Liver (tissue), 9 donors: Measurements from ENCODE around the gene RPS6KA3. TPM values are rescaled to one million over a fixed set of nuclear protein-coding genes. Genes with fewer than 3 reads are reported as not detected.

ENCODE experiments used
- DNase-seq: peaks from one replicate; pipeline ENCODE4 v3.0.0-alpha.2; 2017; ENCODE audit warnings: low spot score
- H3K27ac ChIP-seq, 2 donors: one replicate each; pipeline ENCODE4 v1.7.0; 2013; ENCODE audit warnings: inconsistent platforms in 2 of 2, low read length in 2 of 2, control low read depth in 1 of 2, low read depth in 1 of 2, mild to moderate bottlenecking in 1 of 2
- H3K27me3 ChIP-seq, 4 donors: one replicate each; pipeline versions ENCODE4 v1.6.1 to v1.7.0; 2013; ENCODE audit warnings: low read length in 3 of 4, inconsistent platforms in 1 of 4, mild to moderate bottlenecking in 1 of 4, moderate library complexity in 1 of 4; ENCODE audit not compliant: control insufficient read depth in 4 of 4, insufficient read depth in 4 of 4
- H3K36me3 ChIP-seq, 4 donors: one replicate each; pipeline versions ENCODE4 v1.6.1 to v1.7.0; 2013; ENCODE audit warnings: low read length in 3 of 4, mild to moderate bottlenecking in 3 of 4, low read depth in 1 of 4, moderate library complexity in 1 of 4; ENCODE audit not compliant: control insufficient read depth in 4 of 4, insufficient read depth in 3 of 4
- H3K4me1 ChIP-seq, 4 donors: one replicate each; pipeline versions ENCODE4 v1.6.1 to v1.7.0; 2013; ENCODE audit warnings: low read length in 3 of 4, mild to moderate bottlenecking in 3 of 4, moderate library complexity in 1 of 4; ENCODE audit not compliant: control insufficient read depth in 4 of 4, insufficient read depth in 4 of 4
- H3K4me3 ChIP-seq, 3 donors: one replicate each; pipeline versions ENCODE4 v1.6.1 to v1.7.0; 2013; ENCODE audit warnings: low read length in 3 of 3, control low read depth in 1 of 3, low read depth in 1 of 3, mild to moderate bottlenecking in 1 of 3
- H3K9ac ChIP-seq, 2 donors: one replicate each; pipeline ENCODE4 v1.7.0; 2013; ENCODE audit warnings: low read length in 2 of 2, mild to moderate bottlenecking in 2 of 2, moderate library complexity in 2 of 2, control low read depth in 1 of 2, low read depth in 1 of 2
- H3K9me3 ChIP-seq, 4 donors: one replicate each; pipeline versions ENCODE4 v1.6.1 to v1.7.0; 2013; ENCODE audit warnings: low read length in 3 of 4; ENCODE audit not compliant: control insufficient read depth in 4 of 4
- EGR1 ChIP-seq, 2 donors: IDR thresholded peaks; 2 replicates each; pipeline ENCODE4 v1.6.1; 2016 to 2018; ENCODE audit warnings: antibody characterized with exemption in 2 of 2, low read depth in 2 of 2
- FOXA1 ChIP-seq: IDR thresholded peaks from 2 replicates; pipeline ENCODE4 v1.6.1; 2016; ENCODE audit warnings: antibody characterized with exemption
- FOXA2 ChIP-seq: IDR thresholded peaks from 2 replicates; pipeline ENCODE4 v1.6.1; 2016; ENCODE audit warnings: antibody characterized with exemption
- GABPA ChIP-seq, 2 donors: IDR thresholded peaks in 1 of 2; conservative IDR thresholded peaks in 1 of 2; 2 replicates each; pipeline ENCODE4 v1.6.1; 2016; ENCODE audit warnings: antibody characterized with exemption in 2 of 2, mild to moderate bottlenecking in 1 of 2, moderate library complexity in 1 of 2
- HNF4A ChIP-seq, 2 donors: conservative IDR thresholded peaks; 2 replicates each; pipeline ENCODE4 v1.6.1; 2016; ENCODE audit warnings: antibody characterized with exemption in 2 of 2, mild to moderate bottlenecking in 2 of 2
- HNF4G ChIP-seq: IDR thresholded peaks from 2 replicates; pipeline ENCODE4 v1.6.1; 2016; ENCODE audit warnings: antibody characterized with exemption
- JUND ChIP-seq, 2 donors: IDR thresholded peaks; 2 replicates each; pipeline ENCODE4 v1.6.1; 2016; ENCODE audit warnings: antibody characterized with exemption in 2 of 2
- NR2F2 ChIP-seq: IDR thresholded peaks from 2 replicates; pipeline ENCODE4 v1.6.1; 2016; ENCODE audit warnings: antibody characterized with exemption
- RAD21 ChIP-seq, 2 donors: IDR thresholded peaks; 2 replicates each; pipeline ENCODE4 v1.6.1; 2016; ENCODE audit warnings: antibody characterized with exemption in 2 of 2, mild to moderate bottlenecking in 2 of 2
- REST ChIP-seq: IDR thresholded peaks from 2 replicates; pipeline ENCODE4 v1.6.1; 2016; ENCODE audit warnings: antibody characterized with exemption, mild to moderate bottlenecking
- RXRA ChIP-seq, 2 donors: IDR thresholded peaks; 2 replicates each; pipeline ENCODE4 v1.6.1; 2017 to 2018; ENCODE audit warnings: antibody characterized with exemption in 2 of 2, mild to moderate bottlenecking in 1 of 2
- SP1 ChIP-seq: IDR thresholded peaks from 2 replicates; pipeline ENCODE4 v1.6.1; 2018; ENCODE audit warnings: antibody characterized with exemption, mild to moderate bottlenecking
- TAF1 ChIP-seq: conservative IDR thresholded peaks from 2 replicates; pipeline ENCODE4 v1.6.1; 2016; ENCODE audit warnings: antibody characterized with exemption, mild to moderate bottlenecking
- YY1 ChIP-seq: IDR thresholded peaks from 2 replicates; pipeline ENCODE4 v1.6.1; 2016; ENCODE audit warnings: antibody characterized with exemption, mild to moderate bottlenecking
- WGBS: extraction: QIAGEN DNeasy Blood & Tissue Kit; methylation state at CpG from one replicate; pipeline ENCODE4 v1.1.7; 2013; 5-methylcytosine and 5-hydroxymethylcytosine counted together
- polyA plus RNA-seq, 2 donors: library from polyadenylated mRNA; stranded (reverse) in 1 of 2; unstranded in 1 of 2; fragments of 200-250 nt in 1 of 2; fragments of >200 nt in 1 of 2; fragmentation: Nextera tagmentation in 1 of 2; extraction: Ambion mirVana in 1 of 2; gene quantifications; one replicate each; pipeline versions ENCODE4 v1.2.1 to v1.2.3, GENCODE V29; 2013 to 2015
- total RNA-seq, 2 donors: library from RNA; depleted of rRNA; stranded (reverse); fragments of >200 nt; gene quantifications; one replicate each; pipeline ENCODE4 v1.2.3, GENCODE V29; 2014
- TF ChIP-seq, protein P1 (sequence below): fragments of 150-350 bp; IDR thresholded peaks from 2 replicates; pipeline ENCODE4 v1.5.1; 2017; ENCODE audit warnings: improper control_type of control experiment, low read depth, low read length; ENCODE audit not compliant: missing input control
- TF ChIP-seq, protein P2 (sequence below): IDR thresholded peaks from 2 replicates; pipeline ENCODE4 v1.6.1; 2016; ENCODE audit warnings: antibody characterized with exemption
- TF ChIP-seq, protein P3 (sequence below): IDR thresholded peaks from 2 replicates; pipeline ENCODE4 v1.6.1; 2016; ENCODE audit warnings: antibody characterized with exemption
- TF ChIP-seq, protein P4 (sequence below): IDR thresholded peaks from 2 replicates; pipeline ENCODE4 v1.6.1; 2016; ENCODE audit warnings: antibody characterized with exemption
- donor health status: healthy.
- donor health status: healthy.
- donor health status: healthy.
- donor health status: healthy.
- donor health status: healthy.

The RPS6KA3 gene
- total and polyA plus RNA-seq, 4 donors = 11.1 to 69.7 (median 38.8) TPM

DNA sequence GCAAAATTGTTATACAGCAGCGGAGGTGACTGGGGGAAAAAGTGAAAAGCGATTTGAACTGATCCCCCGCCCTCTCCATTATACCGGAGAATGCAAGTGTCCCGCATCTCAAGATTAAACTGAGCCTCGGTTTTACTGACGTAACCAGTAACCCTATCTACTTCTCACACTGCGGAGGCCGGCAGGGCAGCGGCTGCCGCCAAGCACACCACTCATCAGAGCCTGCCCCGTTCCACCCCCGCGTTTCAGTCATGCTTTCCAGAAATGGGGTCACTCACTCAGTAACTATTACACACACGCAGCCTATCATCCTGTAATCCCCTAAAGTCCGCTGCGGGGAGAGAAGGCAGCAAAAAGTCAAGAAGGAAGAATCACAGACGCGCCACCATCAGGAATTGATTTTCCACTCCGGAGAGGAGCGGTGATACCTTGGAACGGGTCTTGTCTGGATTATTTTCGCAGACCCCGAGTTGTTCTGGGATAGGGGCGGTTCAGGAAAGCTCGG is 1.4 kb downstream of the RPS6KA3 start:
- WGBS = under 1% methylated on average over 26 of the region's 26 CpGs
- Histone ChIP-seq H3K4me1 (peaks cover 0 to 2% (median 1%) of the 10 kb centered on the region in 4 donors), H3K36me3 (no peaks in the 10 kb centered on the region), H3K27ac (peak overlapping the region; percentile 69 to 92), H3K27me3 (no peaks in the 10 kb centered on the region), H3K4me3 (peak overlapping the region; percentile 33 to 75 (median 74)), H3K9ac (peak overlapping the region; percentile 52 to 87), H3K9me3 (no peaks in the 10 kb centered on the region)
- peak; percentile 50 for DNase-seq
- peak; percentile 73 to 95 for TF ChIP-seq EGR1 (IDR thresholded peaks at IDR 0.05; ENCODE audit: low read depth in 2 of 2)
- no peak for TF ChIP-seq FOXA2
- TF ChIP-seq YY1 = peak; percentile 77
- no peak for TF ChIP-seq TAF1

- Histone ChIP-seq H3K27ac (no peak overlapping the region), H3K4me3 (no peak overlapping the region), H3K27me3 (no peaks in the 10 kb centered on the region), H3K36me3 (no peaks in the 10 kb centered on the region), H3K9me3 (no peaks in the 10 kb centered on the region), H3K4me1 (peaks cover 0 to 2% (median 1%) of the 10 kb centered on the region in 4 donors), H3K9ac (peak overlapping the region in 1 of 2 donors; percentile 22)
- TF ChIP-seq HNF4A (conservative IDR thresholded peaks at IDR 0.05) (no peak), FOXA2 (no peak), FOXA1 (no peak), JUND (IDR thresholded peaks at IDR 0.05) (no peak), TAF1 (no peak), RAD21 (IDR thresholded peaks at IDR 0.05) (no peak), REST (no peak), GABPA (IDR thresholded peaks at IDR 0.05 in 1 of 2, conservative IDR thresholded peaks at IDR 0.05 in 1 of 2) (no peak), SP1 (no peak), RXRA (IDR thresholded peaks at IDR 0.05) (no peak), EGR1 (IDR thresholded peaks at IDR 0.05; ENCODE audit: low read depth in 2 of 2) (no peak), HNF4G (no peak), YY1 (no peak), NR2F2 (no peak)
- TF ChIP-seq, protein P1, sequence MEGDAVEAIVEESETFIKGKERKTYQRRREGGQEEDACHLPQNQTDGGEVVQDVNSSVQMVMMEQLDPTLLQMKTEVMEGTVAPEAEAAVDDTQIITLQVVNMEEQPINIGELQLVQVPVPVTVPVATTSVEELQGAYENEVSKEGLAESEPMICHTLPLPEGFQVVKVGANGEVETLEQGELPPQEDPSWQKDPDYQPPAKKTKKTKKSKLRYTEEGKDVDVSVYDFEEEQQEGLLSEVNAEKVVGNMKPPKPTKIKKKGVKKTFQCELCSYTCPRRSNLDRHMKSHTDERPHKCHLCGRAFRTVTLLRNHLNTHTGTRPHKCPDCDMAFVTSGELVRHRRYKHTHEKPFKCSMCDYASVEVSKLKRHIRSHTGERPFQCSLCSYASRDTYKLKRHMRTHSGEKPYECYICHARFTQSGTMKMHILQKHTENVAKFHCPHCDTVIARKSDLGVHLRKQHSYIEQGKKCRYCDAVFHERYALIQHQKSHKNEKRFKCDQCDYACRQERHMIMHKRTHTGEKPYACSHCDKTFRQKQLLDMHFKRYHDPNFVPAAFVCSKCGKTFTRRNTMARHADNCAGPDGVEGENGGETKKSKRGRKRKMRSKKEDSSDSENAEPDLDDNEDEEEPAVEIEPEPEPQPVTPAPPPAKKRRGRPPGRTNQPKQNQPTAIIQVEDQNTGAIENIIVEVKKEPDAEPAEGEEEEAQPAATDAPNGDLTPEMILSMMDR = no peak
- TF ChIP-seq, protein P2, sequence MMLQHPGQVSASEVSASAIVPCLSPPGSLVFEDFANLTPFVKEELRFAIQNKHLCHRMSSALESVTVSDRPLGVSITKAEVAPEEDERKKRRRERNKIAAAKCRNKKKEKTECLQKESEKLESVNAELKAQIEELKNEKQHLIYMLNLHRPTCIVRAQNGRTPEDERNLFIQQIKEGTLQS = no peak
- TF ChIP-seq, protein P3, sequence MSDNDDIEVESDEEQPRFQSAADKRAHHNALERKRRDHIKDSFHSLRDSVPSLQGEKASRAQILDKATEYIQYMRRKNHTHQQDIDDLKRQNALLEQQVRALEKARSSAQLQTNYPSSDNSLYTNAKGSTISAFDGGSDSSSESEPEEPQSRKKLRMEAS = no peak
- TF ChIP-seq, protein P4, sequence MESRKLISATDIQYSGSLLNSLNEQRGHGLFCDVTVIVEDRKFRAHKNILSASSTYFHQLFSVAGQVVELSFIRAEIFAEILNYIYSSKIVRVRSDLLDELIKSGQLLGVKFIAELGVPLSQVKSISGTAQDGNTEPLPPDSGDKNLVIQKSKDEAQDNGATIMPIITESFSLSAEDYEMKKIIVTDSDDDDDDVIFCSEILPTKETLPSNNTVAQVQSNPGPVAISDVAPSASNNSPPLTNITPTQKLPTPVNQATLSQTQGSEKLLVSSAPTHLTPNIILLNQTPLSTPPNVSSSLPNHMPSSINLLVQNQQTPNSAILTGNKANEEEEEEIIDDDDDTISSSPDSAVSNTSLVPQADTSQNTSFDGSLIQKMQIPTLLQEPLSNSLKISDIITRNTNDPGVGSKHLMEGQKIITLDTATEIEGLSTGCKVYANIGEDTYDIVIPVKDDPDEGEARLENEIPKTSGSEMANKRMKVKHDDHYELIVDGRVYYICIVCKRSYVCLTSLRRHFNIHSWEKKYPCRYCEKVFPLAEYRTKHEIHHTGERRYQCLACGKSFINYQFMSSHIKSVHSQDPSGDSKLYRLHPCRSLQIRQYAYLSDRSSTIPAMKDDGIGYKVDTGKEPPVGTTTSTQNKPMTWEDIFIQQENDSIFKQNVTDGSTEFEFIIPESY = no peak
- no peak for DNase-seq
- WGBS = 21% methylated on average over 2 of the region's 2 CpGs
These were observed 3.2 kb downstream of the RPS6KA3 start for GRCh38 chrX:20263474-20263873.
